ENCODE data around the gene TGFB1I1. TPM values are rescaled to one million over a fixed set of nuclear protein-coding genes. Genes with fewer than 3 reads are reported as not detected.
"Not testable (repeated sequence)": the region's sequence is repeated elsewhere in the genome, so short reads cannot be mapped to it uniquely, and the experiment has no call there.

The TGFB1I1 gene
- polyA plus RNA-seq, 10 donors = 61.8 to 106 (median 81.9) TPM

- DNase-seq = no peak
Measured at GRCh38 chr16:31467151-31467773, 4.7 kb upstream of the TGFB1I1 start.

DNA sequence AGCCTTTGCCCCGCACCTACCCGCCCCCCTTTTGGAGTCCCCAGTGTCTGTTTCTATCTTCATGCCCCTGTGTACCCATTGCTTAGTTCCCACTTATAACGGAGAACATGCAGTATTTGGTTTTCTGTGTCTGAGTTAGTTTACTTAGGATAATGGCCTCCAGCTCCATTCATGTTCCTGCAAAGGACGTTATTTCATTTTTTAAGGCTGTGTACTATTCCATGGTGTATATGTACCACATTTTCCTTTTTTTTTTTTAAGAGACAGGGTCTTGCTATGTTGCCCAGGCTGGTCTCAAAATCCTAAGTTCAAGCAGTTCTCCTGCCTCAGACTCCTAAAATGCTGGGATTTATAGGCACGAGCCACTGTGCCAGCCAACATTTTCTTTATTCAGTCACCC lies 4.1 kb upstream of the TGFB1I1 start:
- DNase-seq = no peak

DNA sequence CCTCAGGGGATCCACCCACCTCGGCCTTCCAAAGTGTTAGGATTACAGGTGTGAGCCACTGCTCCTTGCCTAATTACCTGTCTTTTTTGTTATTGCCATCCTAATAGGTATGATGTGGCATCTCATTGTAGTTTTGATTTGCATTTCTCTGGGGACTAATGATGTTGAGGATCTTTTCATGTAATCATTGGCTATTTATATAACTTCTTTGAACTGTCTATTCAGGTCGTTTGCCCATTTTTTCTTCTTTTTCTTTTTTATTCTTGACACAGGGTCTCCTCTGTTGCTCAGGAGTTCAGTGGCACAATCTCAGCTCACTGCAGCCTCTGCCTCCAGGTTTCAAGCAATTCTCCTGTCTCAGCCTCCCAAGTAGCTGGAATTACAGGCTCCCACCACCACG lies 1.3 kb upstream of the TGFB1I1 start:
- DNase-seq = no peak

- no peak for DNase-seq
Measured at GRCh38 chr16:31471241-31471874, 594 bp upstream of the TGFB1I1 start.

DNA sequence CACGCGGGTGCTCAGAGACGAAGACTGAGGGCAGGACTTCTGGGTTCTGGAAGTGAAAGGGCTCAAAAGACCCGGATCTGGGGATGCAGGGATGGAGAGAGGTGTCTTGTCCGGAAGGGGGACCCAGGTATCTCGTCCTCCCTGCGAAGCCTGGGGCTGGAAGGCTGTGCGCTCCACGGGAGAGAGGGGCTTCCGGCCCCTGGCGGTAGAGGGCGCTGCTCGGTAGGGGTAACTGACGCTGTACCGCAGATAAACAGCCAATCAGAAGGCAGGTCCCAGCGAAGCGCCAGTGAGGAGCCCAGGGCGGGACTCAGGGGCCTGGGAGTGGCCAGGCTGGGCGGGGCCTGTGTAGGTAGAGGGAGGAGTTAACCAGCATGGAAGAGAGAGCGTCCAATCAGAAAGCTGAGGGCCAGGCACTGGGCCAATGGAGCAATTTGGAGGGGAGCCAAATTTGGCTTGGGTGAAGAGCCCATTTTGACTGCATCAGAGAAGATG lies 804 bp downstream of the TGFB1I1 start:
- peak; percentile 83 to 92 (median 91) for DNase-seq

- DNase-seq = no peak
Measured at GRCh38 chr16:31473264-31473984, 1.5 kb downstream of the TGFB1I1 start.

DNA sequence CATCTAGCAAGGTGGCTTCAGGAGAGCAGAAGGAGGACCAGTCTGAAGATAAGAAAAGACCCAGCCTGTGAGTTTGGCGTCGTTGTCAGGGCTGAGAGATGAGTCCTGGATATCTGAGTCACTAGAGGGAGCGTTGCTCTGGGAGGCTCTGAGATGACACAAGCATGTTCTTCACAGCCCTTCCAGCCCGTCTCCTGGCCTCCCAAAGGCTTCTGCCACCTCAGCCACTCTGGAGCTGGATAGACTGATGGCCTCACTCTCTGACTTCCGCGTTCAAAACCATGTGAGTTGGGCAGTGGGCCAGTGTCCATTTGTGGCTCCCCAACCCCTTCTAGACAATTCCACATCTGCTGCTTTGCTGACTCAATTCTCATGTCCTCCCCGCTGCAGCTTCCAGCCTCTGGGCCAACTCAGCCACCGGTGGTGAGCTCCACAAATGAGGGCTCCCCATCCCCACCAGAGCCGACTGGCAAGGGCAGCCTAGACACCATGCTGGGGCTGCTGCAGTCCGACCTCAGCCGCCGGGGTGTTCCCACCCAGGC lies 2.3 kb downstream of the TGFB1I1 start:
- DNase-seq = no peak

GRCh38 chr16:31474773-31475738 lies 3.1 kb downstream of the TGFB1I1 start:
- DNase-seq = no peak

GRCh38 chr16:31475946-31476302 lies 4.0 kb downstream of the TGFB1I1 start:
- DNase-seq = no peak

DNA sequence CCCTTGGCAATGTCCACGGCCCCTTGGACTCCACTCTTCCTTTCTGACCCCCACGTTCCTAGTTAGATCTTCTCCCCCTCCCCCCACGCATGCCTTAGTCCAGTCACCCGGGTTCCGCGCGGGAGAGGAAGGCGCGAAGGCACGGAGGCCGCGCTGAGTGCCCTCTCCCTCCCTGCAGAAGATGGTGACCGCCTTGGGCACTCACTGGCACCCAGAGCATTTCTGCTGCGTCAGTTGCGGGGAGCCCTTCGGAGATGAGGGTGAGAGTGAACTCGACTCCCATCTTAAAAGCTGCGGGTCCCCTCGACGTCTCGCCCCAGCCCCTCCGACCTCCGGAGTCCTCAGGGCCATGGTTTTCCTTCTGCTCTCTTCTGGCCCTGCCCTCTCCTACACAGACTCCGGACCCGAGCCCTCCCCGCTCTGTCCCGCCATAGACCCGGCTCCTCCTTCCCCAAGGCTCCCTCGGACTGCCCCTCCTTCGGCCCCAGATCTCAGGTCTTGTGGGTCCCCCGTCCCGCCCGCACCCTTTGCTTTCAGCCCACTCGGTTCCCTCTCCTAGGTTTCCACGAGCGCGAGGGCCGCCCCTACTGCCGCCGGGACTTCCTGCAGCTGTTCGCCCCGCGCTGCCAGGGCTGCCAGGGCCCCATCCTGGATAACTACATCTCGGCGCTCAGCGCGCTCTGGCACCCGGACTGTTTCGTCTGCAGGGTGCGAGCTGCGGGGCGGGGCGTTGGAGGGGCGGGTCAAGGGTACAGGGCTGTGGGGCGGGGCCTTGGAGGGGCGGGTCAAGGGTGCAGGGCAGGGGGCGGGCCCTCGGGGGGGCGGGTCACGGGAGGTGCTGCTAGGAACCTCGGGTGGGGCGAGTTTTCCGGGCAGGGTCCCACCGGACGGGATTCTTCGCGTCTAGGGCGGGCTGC lies 4.6 kb downstream of the TGFB1I1 start:
- DNase-seq = peak in 1 of 3 donors; percentile 74

- DNase-seq = no peak
Measured at GRCh38 chr16:31477220-31478216, 5.6 kb downstream of the TGFB1I1 start.

GRCh38 chr16:31478956-31479355 lies 7.0 kb downstream of the TGFB1I1 start:
- no peak for DNase-seq

DNA sequence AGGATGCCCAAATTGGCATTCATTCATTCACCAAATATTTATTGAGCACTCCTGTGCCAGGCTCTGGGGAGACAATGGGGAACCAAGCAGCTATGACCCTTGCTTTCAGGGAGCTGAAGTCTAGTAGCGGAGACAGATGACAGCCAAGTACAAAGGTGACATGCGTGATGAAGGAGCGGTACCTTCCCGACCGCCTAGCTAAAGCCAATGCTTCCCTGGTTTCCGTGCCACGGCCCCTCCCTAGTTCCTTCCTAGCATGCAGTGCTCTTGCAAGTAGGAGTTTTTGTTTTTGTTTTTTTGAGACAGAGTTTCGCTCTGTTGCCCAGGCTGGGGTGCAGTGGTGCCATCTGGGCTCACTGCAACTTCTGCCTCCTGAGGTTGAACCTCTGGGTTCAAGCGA lies 7.8 kb downstream of the TGFB1I1 start:
- DNase-seq = no peak

- peak in 1 of 3 donors; percentile 51 for DNase-seq
Measured at GRCh38 chr16:31480851-31481536, 9.0 kb downstream of the TGFB1I1 start.

DNA sequence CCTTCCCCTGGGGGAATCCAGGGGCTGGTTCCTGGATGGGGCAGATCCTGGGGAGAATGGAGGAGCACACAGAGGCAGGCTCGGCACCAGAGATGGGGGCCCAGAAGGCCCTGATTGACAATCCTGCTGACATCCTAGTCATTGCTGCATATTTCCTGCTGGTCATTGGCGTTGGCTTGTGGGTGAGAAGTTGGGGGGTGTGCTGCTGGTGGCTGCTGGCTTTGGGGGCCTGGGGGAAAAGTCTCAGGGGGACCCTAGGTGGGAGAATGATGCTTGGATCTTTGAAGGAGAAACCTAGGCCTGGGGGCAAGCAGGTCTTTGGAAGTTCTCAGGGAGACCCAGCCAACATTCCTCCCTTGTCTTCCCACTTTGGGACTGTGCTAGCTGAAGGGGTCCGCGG lies 11.1 kb downstream of the TGFB1I1 start, which contains the start of gene SLC5A2:
Gene SLC5A2, plus strand, starts transcription at position 43 of the 400 bp plus-strand sequence. Its CDS starts 14 bp downstream, at position 57.
- DNase-seq = no peak

DNA sequence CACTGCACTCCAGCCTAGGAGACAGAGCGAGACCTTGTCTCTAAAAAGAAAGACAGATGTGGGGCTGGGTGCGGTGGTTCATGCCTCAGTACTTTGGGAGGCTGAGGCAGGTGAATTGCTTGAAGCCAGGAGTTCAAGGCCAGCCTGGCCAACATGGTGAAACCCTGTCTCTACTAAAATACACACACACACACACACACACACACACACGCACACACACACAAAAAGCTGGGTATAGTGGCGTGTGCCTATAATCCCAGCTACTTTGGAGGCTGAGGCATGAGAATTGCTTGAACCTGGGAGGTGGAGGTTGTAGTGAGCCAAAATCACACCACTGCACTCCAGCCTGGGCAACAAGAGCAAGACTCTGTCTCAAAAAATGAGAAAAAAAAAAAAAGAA lies 12.1 kb downstream of the TGFB1I1 start:
- DNase-seq = not testable (repeated sequence)

DNA sequence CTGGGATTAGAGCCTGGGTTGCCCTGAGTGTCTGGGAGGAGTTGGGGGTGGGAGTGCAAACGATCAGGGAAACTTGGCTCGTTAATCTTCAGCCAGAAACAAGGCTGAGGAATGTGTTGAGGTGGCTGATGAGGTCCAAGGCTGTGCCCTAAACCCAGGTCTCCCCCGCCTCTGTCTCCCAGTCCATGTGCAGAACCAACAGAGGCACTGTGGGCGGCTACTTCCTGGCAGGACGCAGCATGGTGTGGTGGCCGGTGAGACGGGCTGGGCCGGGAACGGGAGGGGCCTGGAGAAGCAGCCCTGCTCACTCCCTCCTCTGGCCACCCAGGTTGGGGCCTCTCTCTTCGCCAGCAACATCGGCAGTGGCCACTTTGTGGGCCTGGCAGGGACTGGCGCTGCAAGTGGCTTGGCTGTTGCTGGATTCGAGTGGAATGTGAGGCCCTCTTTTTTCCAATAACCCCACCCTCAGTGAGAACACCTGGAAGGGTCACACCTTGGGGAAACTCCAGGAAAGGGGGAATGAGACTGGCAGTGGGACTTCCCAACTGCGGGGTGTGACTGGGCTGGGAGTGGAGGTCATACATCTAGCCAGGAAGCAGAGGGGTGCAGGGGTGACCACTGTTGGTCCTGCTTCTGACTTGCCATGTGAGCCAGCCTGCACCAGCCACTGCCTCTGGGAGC lies 12.7 kb downstream of the TGFB1I1 start:
- no peak for DNase-seq

GRCh38 chr16:31485571-31485970 lies 13.6 kb downstream of the TGFB1I1 start:
- no peak for DNase-seq

Measured in muscle of back (tissue), 11 donors.